PFSK-1 (cell line): Measurements from ENCODE around the gene XBP1. TPM values are rescaled to one million over a fixed set of nuclear protein-coding genes. Genes with fewer than 3 reads are reported as not detected.

Experiments used
- FOXP2 ChIP-seq: optimal IDR thresholded peaks from 2 replicates; pipeline ENCODE3; 2011; ENCODE audit warnings: borderline replicate concordance, control low read depth, inconsistent platforms; ENCODE audit not compliant: insufficient read depth; ENCODE audit errors: extremely low read length, extremely low read depth
- POLR2AphosphoS5 ChIP-seq: IDR thresholded peaks from 2 replicates; pipeline ENCODE4 v1.6.1; 2012; ENCODE audit warnings: low read depth, mild to moderate bottlenecking, control low read depth, low read length, moderate library complexity
- REST ChIP-seq, 2 experiments: IDR thresholded peaks; 2 replicates each; pipeline versions ENCODE4 v1.6.1 to v1.8.0; 2011 to 2012; ENCODE audit warnings: low read depth in 2 of 2, low read length in 2 of 2, control low read depth in 1 of 2, inconsistent platforms in 1 of 2, mild to moderate bottlenecking in 1 of 2, moderate library complexity in 1 of 2; ENCODE audit not compliant: insufficient read depth in 1 of 2
- SIN3A ChIP-seq: IDR thresholded peaks from 2 replicates; pipeline ENCODE4 v1.6.1; 2012; ENCODE audit warnings: mild to moderate bottlenecking, low read length, moderate library complexity, borderline replicate concordance; ENCODE audit not compliant: insufficient read depth
- TAF1 ChIP-seq: IDR thresholded peaks from 2 replicates; pipeline ENCODE4 v1.6.1; 2012; ENCODE audit warnings: low read length, control low read depth, borderline replicate concordance; ENCODE audit not compliant: insufficient read depth
- polyA plus RNA-seq: library from polyadenylated mRNA; unstranded; fragments of >200 nt; gene quantifications from one replicate; pipeline ENCODE4 v1.2.1, GENCODE V29; 2012; ENCODE audit warnings: low read depth, missing spikeins; ENCODE audit not compliant: insufficient read length

Gene XBP1
- polyA plus RNA-seq = 224 TPM

GRCh38 chr22:28800308-28801041, at the start of gene XBP1:
Gene XBP1, minus strand, starts transcription at chr22:28800569.
- TF ChIP-seq POLR2AphosphoS5 (peak; percentile 58; the same call in 1 of the 2 replicates), SIN3A (no peak), REST (IDR thresholded peaks at IDR 0.05; ENCODE audit: insufficient read depth in 1 of 2, low read depth in 2 of 2, low read length in 2 of 2) (peak in 1 of 2 experiments; percentile 12; a peak in 1 of 4 replicates), TAF1 (peak; percentile 89), FOXP2 (peak; percentile 63)

- no peak for TF ChIP-seq TAF1
- TF ChIP-seq FOXP2 = no peak
- TF ChIP-seq SIN3A = no peak
- TF ChIP-seq REST (IDR thresholded peaks at IDR 0.05; ENCODE audit: insufficient read depth in 1 of 2, low read depth in 2 of 2, low read length in 2 of 2) = no peak
- TF ChIP-seq POLR2AphosphoS5 = no peak
Observed at GRCh38 chr22:28846994-28847393, 46.6 kb upstream of the XBP1 start.

GRCh38 chr22:28843633-28844032, 43.3 kb upstream of the XBP1 start:
- TF ChIP-seq SIN3A = no peak
- TF ChIP-seq POLR2AphosphoS5 = no peak
- no peak for TF ChIP-seq TAF1
- TF ChIP-seq REST (IDR thresholded peaks at IDR 0.05; ENCODE audit: insufficient read depth in 1 of 2, low read depth in 2 of 2, low read length in 2 of 2) = no peak
- TF ChIP-seq FOXP2 = no peak

GRCh38 chr22:28841111-28841510, 40.7 kb upstream of the XBP1 start:
- no peak for TF ChIP-seq TAF1
- TF ChIP-seq REST (IDR thresholded peaks at IDR 0.05; ENCODE audit: insufficient read depth in 1 of 2, low read depth in 2 of 2, low read length in 2 of 2) = no peak
- TF ChIP-seq POLR2AphosphoS5 = no peak
- no peak for TF ChIP-seq SIN3A
- TF ChIP-seq FOXP2 = no peak
